Fibroblast of skin of back (primary cell): ENCODE data around the gene PRTN3.

Source experiments
- DNase-seq: peaks from one replicate; pipeline ENCODE4 v3.0.0-alpha.2; 2013

Gene PRTN3

GRCh38 chr19:803686-804418, 36.9 kb upstream of the PRTN3 start:
- no peak for DNase-seq

GRCh38 chr19:804419-805165, 36.2 kb upstream of the PRTN3 start:
- DNase-seq: no peak

- DNase-seq: no peak
Measured at GRCh38 chr19:805166-805551, 35.6 kb upstream of the PRTN3 start.

DNA sequence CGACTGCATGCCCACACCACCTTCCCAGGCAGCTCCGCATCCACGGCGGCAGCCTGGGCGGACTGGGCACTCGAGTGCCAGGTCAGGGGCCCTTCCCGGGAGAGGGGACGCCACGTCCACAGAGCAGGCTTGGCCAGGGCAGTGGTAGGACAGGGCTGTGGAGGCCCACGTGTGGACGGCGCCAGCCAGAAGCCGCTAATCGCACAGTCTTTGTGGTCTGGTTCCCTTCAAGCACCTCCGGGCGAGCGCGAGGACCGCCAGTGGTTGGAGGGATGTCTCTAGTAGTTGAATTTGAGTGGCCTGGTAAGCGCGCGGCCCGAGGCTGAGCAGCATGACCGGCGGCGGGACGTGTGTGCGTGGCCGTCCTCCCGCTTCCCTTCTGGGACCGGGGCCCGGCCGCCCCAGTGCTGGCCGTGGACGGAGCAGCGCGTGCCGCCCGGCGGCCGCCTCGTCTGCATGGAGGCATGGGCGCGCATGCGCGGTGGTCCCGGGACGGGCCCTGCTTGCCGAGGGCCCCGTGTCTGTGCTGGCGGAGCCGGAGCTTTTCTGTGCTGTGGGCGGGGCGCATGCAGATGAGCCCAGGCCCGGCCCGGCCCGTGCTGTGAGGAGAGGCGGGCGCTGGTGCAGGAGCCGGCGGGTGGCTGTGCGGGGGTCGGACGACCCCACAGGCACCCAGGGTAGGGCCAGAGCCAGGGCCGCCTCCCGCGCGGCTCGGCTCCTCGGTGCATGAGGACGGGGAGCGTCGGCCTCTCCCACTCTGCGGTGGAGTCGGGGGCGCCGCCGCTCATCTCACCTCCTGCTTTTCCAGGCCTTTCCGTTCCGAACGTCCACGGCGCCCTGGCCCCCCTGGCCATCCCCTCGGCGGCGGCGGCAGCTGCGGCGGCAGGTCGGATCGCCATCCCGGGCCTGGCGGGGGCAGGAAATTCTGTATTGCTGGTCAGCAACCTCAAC, 34.9 kb upstream of the PRTN3 start:
- DNase-seq: no peak

- no peak for DNase-seq
Measured at GRCh38 chr19:806815-807421, 33.9 kb upstream of the PRTN3 start.

DNA sequence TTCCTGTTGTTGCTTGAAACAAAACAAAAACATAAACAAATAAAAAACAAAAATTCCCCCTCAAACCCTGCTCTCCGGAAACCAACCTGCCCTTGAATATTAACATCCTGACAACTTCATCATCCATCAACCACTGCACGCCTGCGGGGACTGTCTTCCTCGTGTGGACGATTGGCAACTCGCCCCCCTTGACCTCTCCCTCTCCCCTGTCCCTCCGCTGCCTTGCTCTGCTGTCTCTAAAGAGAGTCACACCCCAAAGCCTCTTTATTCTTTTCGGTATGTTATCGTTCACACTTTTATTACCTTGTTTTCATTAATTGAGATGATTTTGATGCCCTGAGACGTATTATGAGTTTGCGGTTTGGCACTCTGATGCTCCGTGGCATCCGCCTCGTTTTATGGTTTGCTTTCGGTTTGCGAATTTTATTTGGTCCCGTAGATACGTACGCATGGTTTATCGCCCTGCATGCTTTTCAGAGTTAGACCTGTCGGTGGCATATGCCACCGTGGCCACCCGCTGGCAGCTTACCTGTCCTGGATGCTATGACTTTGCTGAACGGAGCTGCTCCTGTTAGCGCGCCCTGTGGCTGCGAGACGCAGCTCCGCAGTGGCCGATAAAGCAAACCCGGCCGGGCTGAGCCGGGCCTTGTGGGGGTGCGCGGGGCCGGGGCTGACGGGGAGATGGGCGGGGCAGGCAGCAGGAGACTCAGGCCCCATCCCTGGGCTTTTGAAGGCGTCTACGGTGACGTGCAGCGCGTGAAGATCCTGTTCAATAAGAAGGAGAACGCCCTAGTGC, 33.0 kb upstream of the PRTN3 start:
- DNase-seq: no peak

DNA sequence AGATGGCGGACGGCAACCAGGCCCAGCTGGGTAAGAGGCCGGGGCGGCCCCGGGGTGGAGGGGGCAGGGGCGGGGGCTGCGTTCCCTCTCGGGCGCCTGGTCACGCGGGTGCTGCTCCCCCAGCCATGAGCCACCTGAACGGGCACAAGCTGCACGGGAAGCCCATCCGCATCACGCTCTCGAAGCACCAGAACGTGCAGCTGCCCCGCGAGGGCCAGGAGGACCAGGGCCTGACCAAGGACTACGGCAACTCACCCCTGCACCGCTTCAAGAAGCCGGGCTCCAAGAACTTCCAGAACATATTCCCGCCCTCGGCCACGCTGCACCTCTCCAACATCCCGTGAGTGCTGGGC, 32.4 kb upstream of the PRTN3 start:
- no peak for DNase-seq

- no peak for DNase-seq
Measured at GRCh38 chr19:810077-810855, 30.5 kb upstream of the PRTN3 start.

DNA sequence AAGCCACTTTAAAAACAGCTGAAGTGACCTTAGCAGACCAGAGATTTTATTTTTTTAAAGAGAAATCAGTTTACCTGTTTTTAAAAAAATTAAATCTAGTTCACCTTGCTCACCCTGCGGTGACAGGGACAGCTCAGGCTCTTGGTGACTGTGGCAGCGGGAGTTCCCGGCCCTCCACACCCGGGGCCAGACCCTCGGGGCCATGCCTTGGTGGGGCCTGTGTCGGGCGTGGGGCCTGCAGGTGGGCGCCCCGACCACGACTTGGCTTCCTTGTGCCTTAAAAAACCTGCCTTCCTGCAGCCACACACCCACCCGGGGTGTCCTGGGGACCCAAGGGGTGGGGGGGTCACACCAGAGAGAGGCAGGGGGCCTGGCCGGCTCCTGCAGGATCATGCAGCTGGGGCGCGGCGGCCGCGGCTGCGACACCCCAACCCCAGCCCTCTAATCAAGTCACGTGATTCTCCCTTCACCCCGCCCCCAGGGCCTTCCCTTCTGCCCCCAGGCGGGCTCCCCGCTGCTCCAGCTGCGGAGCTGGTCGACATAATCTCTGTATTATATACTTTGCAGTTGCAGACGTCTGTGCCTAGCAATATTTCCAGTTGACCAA, 29.8 kb upstream of the PRTN3 start:
- DNase-seq: no peak

DNA sequence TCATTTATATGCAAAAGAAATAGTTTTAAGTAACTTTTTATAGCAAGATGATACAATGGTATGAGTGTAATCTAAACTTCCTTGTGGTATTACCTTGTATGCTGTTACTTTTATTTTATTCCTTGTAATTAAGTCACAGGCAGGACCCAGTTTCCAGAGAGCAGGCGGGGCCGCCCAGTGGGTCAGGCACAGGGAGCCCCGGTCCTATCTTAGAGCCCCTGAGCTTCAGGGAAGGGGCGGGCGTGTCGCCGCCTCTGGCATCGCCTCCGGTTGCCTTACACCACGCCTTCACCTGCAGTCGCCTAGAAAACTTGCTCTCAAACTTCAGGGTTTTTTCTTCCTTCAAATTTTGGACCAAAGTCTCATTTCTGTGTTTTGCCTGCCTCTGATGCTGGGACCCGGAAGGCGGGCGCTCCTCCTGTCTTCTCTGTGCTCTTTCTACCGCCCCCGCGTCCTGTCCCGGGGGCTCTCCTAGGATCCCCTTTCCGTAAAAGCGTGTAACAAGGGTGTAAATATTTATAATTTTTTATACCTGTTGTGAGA, 29.2 kb upstream of the PRTN3 start:
- DNase-seq: no peak

DNA sequence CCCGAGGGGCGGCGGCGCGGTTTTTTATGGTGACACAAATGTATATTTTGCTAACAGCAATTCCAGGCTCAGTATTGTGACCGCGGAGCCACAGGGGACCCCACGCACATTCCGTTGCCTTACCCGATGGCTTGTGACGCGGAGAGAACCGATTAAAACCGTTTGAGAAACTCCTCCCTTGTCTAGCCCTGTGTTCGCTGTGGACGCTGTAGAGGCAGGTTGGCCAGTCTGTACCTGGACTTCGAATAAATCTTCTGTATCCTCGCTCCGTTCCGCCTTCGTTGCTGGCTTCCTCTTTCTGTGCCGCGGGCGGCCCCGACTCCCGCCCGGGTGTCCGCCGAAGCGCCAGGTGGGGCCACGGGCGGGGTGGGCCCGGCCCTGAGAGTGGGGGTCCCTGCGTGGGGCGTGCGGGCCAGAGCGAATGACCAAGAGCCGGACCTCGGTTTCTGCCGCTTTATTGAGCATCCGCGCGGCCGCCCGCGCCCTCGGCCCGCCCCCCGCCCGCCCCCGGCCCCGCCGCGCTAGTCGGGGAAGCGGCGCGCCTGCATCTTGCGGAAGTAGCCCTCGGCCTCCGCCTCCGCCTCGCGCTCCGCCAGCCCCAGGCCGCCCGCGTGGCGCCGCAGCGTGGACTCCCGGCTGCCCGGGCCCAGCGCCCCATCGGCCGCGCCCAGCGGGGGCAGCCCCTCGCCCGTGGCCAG, 28.6 kb upstream of the PRTN3 start:
- no peak for DNase-seq

DNA sequence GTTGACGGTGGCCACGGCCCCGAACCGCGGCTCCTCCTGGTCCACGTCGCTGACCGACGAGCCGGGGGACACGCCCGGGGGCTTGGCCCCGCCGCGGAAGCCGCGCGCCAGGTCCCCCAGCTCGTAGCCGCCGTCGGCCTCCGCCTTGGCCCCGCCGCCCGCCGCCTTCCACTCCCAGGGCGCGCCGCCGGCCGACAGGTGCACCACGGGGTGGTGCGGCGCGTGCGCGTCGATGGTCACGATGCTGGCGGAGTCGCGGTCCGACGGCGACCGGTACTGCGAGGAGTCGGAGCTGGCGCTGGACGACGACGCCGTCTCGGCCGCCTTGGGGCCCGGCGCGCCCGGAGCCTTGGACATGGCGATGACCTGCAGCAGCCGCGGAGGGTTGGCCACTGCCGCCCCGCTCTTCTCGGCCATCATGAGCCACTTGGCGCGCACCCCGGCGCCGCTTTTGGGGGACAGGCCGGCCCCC, 28.0 kb upstream of the PRTN3 start:
- no peak for DNase-seq

GRCh38 chr19:813219-814151, 27.3 kb upstream of the PRTN3 start:
- no peak for DNase-seq

GRCh38 chr19:814152-815078, 26.4 kb upstream of the PRTN3 start:
- DNase-seq: no peak

GRCh38 chr19:815079-815774, 25.6 kb upstream of the PRTN3 start:
- DNase-seq: no peak

DNA sequence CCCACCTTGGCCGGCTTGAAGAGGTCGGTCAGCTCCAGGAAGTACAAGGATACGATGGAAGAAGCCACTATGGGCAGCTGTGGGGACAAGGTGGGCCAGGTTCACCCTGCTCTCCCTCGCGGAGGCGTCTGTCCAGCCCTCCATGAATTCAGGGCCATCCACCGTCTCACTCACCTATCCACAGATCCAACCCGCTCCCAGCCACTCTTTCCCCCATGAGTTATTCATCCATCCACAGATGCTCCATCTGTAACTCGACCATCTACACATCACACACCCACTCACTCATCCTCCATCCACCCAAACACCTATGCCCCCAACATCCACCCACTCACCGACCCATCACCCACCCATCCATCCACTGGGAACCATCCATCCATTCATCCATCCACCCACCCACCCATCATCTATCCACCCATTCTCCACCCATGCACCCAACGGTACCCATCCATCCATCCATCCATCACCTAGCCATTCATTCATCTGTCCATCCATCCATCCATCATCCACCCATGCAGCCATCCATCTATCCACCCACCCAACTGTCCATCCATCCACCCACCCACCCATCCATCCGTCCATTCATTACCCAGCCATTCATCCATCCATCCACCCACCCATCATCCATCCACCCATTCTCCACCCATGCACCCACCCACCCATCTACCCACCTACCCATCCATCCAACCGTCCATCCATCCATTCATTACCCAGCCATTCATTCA, 24.9 kb upstream of the PRTN3 start:
- DNase-seq: no peak
